Type B pancreatic cell (in vitro differentiated cells): ENCODE data around the gene MAML2. TPM values are rescaled to one million over a fixed set of nuclear protein-coding genes. Genes with fewer than 3 reads are reported as not detected.

ENCODE experiments used
- DNase-seq: peaks from one replicate; pipeline ENCODE4 v3.0.0; 2021; ENCODE audit warnings: mixed read lengths; ENCODE audit not compliant: unreplicated experiment; ENCODE audit errors: extremely low spot score
- H3K27ac Mint-ChIP-seq: 2 replicates; pipeline ENCODE4 v1.8.0; 2021; ENCODE audit warnings: mild to moderate bottlenecking, mixed read lengths
- H3K27me3 Mint-ChIP-seq: 2 replicates; pipeline ENCODE4 v1.8.0; 2021; ENCODE audit warnings: mixed read lengths
- H3K36me3 Mint-ChIP-seq: 2 replicates; pipeline ENCODE4 v1.8.0; 2021; ENCODE audit warnings: mixed read lengths
- H3K4me1 Mint-ChIP-seq: one replicate; pipeline ENCODE4 v1.8.0; 2021; ENCODE audit warnings: mixed read lengths; ENCODE audit not compliant: unreplicated experiment
- H3K4me3 Mint-ChIP-seq: 2 replicates; pipeline ENCODE4 v1.8.0; 2021; ENCODE audit warnings: mild to moderate bottlenecking, mixed read lengths
- H3K9me3 Mint-ChIP-seq: 2 replicates; pipeline ENCODE4 v1.8.0; 2021; ENCODE audit warnings: mixed read lengths
- CTCF ChIP-seq: fragments of 200-600 bp; sonication (generic); conservative IDR thresholded peaks from 2 replicates; pipeline ENCODE4 v1.5.0; 2021; ENCODE audit warnings: antibody characterized with exemption, mild to moderate bottlenecking
- total RNA-seq: library from RNA; stranded (reverse); gene quantifications from 2 replicates; pipeline ENCODE4 v1.2.1, GENCODE V29; 2021; ENCODE audit warnings: low replicate concordance

Gene MAML2
- total RNA-seq, 1 donor from 2014 or later = 20.8 TPM

DNA sequence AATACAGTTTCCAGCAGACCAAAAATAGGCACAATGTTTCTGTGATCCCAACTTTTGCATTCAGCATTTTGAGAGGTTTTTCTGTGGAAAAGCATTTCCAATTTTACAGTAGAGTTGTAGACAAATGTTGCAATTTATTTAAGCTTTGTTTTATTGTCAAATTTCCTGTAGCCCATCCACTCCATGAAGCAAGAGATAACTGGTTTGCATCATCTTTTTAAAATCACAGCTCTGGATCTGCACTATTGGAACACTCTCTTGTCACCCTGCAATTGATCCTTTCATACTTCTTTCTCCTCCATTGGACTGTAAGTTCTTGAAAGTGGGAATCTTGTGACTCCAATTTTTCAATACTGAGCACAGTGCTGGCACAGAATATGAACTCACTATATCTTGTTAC is 86.0 kb downstream of the MAML2 start:
- no peak for TF ChIP-seq CTCF
- Mint-ChIP-seq H3K4me1 (peaks cover 53% of the 10 kb centered on the region), H3K36me3 (peaks cover 20% of the 10 kb centered on the region), H3K27ac (peak overlapping the region; percentile 11), H3K9me3 (peaks cover 3% of the 10 kb centered on the region), H3K4me3 (no peak overlapping the region), H3K27me3 (no peaks in the 10 kb centered on the region)
- DNase-seq = no peak

DNA sequence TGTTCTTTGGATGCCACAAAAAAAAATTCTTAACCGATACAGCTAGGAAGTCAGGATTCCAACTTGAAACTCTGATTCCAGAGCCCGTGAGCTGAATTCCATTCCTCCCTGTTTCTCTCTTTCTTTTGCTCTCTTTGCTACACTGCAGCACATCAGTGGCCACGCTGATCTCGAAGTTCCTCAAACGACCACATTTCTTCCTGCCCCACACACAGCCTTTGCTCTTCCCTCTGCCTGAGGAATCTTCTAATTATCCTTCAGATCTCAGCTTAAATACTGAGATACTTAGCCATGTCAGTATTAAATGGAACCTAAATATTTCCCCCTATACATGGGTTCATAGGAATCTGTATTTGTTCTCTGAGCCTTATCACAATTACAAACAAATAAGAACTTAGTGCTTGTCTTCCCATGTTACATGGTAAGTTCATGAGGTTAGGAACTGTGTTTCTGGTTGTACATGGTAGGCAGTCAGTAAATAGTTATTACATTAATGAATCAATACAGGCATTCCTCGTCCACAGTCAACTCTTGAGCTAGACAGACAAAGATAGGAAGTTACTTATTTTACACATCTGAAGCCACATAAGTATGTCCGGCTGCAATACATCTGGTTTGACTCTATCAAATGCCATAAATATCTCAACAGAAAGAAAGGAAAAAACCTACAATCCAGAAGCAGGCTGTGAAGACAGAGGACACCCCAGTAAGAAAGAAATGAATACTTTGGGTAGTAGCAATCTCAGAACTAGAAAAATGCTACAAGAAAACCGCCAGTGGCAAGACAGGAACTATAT is 86.6 kb downstream of the MAML2 start:
- Mint-ChIP-seq H3K4me3 (peak overlapping the region; percentile 3), H3K4me1 (peaks cover 53% of the 10 kb centered on the region), H3K27ac (no peak overlapping the region), H3K27me3 (no peaks in the 10 kb centered on the region), H3K36me3 (peaks cover 22% of the 10 kb centered on the region), H3K9me3 (peaks cover 3% of the 10 kb centered on the region)
- no peak for TF ChIP-seq CTCF
- DNase-seq = no peak

GRCh38 chr11:96254854-96255253 is 88.1 kb downstream of the MAML2 start:
- Mint-ChIP-seq H3K4me1 (peaks cover 46% of the 10 kb centered on the region), H3K27ac (peak overlapping the region; percentile 42), H3K36me3 (peaks cover 22% of the 10 kb centered on the region), H3K4me3 (no peak overlapping the region), H3K9me3 (peaks cover 3% of the 10 kb centered on the region), H3K27me3 (no peaks in the 10 kb centered on the region)
- DNase-seq = no peak
- no peak for TF ChIP-seq CTCF

DNA sequence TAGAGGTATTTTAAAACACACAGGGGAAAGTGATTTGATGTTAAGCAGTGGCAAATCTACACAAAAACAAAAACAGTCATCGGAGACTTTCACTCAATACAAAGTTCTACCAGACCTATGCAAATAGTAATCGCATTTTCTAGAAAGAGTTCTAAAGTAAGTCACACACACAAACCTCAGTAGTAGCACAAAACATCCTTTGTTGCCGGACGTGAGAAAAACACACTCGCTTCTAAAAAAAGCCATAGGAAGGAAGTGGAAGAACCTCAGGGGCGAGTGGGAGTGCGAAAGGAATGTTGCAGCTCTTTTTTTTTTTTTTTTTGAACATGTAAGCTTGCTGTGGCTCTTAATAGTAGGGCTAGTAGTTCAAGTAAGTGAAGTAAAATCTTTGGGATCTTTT is 88.9 kb downstream of the MAML2 start:
- peaks cover 22% of the 10 kb centered on the region for H3K36me3 Mint-ChIP-seq
- DNase-seq = no peak
- H3K4me1 Mint-ChIP-seq = peaks cover 47% of the 10 kb centered on the region
- no peaks in the 10 kb centered on the region for H3K27me3 Mint-ChIP-seq
- peak overlapping the region; percentile 78 for H3K27ac Mint-ChIP-seq
- peaks cover 3% of the 10 kb centered on the region for H3K9me3 Mint-ChIP-seq
- peak overlapping the region; percentile 74 for H3K4me3 Mint-ChIP-seq
- TF ChIP-seq CTCF = no peak

DNA sequence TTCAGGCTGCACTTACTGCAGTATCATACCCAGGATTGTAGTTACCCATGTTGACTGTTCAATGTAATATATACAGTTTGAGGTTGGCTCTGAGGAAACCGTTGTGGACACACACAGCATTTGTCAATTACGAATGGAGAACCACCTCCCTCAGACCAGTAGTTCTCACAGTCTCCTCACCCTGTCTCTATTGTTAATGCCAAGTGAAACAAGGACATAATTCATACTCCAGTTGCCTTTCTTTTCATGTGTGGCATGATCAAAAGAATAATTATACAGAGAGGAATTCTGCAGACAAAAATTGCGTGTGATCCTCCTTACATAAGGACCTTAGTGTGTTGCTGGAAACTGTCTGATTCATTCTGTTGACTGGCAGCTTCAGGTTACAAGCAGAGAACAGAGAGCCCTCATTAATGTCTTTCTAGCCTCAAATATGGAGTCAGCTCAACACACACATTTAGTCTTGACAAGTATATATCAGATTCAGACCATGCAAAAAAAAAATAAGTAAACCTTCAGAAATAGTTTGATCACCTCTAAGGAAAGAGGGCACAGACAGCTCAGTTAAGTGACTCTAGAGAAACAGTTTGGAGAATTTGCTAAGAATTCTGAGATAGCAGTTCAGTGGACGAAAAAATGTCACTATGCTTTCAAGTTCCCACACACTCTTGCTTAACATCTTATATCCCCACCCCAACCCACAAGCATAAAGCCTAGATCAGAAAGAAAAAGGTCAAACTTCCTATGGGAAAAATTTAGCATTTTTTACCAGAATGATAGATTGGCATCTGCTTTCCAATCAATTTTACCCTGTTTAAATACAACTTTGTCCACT is 96.1 kb downstream of the MAML2 start:
- no peak for TF ChIP-seq CTCF
- H3K4me1 Mint-ChIP-seq = peaks cover 45% of the 10 kb centered on the region
- peak overlapping the region; percentile 72 for H3K27ac Mint-ChIP-seq
- H3K36me3 Mint-ChIP-seq = peaks cover 1% of the 10 kb centered on the region
- peak overlapping the region; percentile 46 for H3K4me3 Mint-ChIP-seq
- no peaks in the 10 kb centered on the region for H3K27me3 Mint-ChIP-seq
- H3K9me3 Mint-ChIP-seq = no peaks in the 10 kb centered on the region
- DNase-seq = no peak
